T-cell (primary cell): ENCODE data around the gene ITGBL1. TPM values are rescaled to one million over a fixed set of nuclear protein-coding genes. Genes with fewer than 3 reads are reported as not detected.

ENCODE experiments used
- ATAC-seq, 4 experiments: fragments of 200-7000 bp in 3 of 4; fragments of 150-1000 bp in 1 of 4; cut with Tn5 transposase; replicated peaks in 1 of 4; 1 replicate in 3 of 4; 2 replicates in 1 of 4; pipeline ENCODE4 v1.10.0; 2021; ENCODE audit warnings: moderate library complexity in 3 of 4, mild to moderate bottlenecking in 2 of 4, moderate number of reproducible peaks in 1 of 4
- CTCF ChIA-PET, 2 donors: fragments of 300-600 bp; sonication (Branson Sonifier 250); formaldehyde crosslinking; loops; one replicate each; lab custom pipeline; 2022; ENCODE audit warnings: antibody characterized with exemption in 2 of 2; lab: Charles Lee
- POLR2A ChIA-PET, 2 donors: fragments of 300-600 bp; sonication (Branson Sonifier 250); formaldehyde crosslinking; loops; one replicate each; lab custom pipeline; 2022; ENCODE audit warnings: antibody characterized with exemption in 2 of 2; lab: Charles Lee
- DNase-seq, 35 experiments: peaks; one replicate each; pipeline versions ENCODE4 v3.0.0 to v3.0.0-alpha.2; 2013 to 2023
- H3K27ac ChIP-seq: one replicate; pipeline ENCODE4 v1.5.1; 2013; ENCODE audit warnings: low read length
- H3K27me3 ChIP-seq, 2 experiments: replicated peaks in 1 of 2; 1 replicate in 1 of 2; 2 replicates in 1 of 2; pipeline versions ENCODE4 v1.6.1 to v1.7.0; 2013; ENCODE audit warnings: low read length in 1 of 2, mixed read lengths in 1 of 2; ENCODE audit not compliant: control insufficient read depth in 2 of 2, insufficient read depth in 2 of 2; ENCODE audit errors: extremely low read depth in 1 of 2
- H3K36me3 ChIP-seq, 2 donors: 1 replicate in 1 of 2; 2 replicates in 1 of 2; pipeline versions ENCODE4 v1.6.1 to v1.7.0; 2013; ENCODE audit warnings: low read length in 1 of 2; ENCODE audit not compliant: control insufficient read depth in 2 of 2, insufficient read depth in 1 of 2; ENCODE audit errors: extremely low read depth in 1 of 2
- H3K4me1 ChIP-seq, 2 experiments: 1 replicate in 1 of 2; 2 replicates in 1 of 2; pipeline versions ENCODE4 v1.6.1 to v1.7.0; 2013; ENCODE audit warnings: low read length in 2 of 2, mixed read lengths in 1 of 2; ENCODE audit not compliant: insufficient read depth in 2 of 2, control insufficient read depth in 1 of 2; ENCODE audit errors: extremely low read depth in 1 of 2
- H3K4me3 ChIP-seq, 2 donors: 1 replicate in 1 of 2; 2 replicates in 1 of 2; pipeline versions ENCODE4 v1.5.1 to v1.7.0; 2013; ENCODE audit warnings: mild to moderate bottlenecking in 2 of 2, low read length in 1 of 2, moderate library complexity in 1 of 2; ENCODE audit not compliant: control insufficient read depth in 1 of 2; ENCODE audit errors: extremely low read depth in 1 of 2
- H3K9me3 ChIP-seq: 2 replicates; pipeline ENCODE4 v1.7.0; 2013
- H3K27ac Mint-ChIP-seq, 2 donors: one replicate each; pipeline ENCODE4 v1.8.0; 2020 to 2021; ENCODE audit warnings: mild to moderate bottlenecking in 2 of 2, mixed read lengths in 2 of 2
- H3K27me3 Mint-ChIP-seq, 2 donors: one replicate each; pipeline ENCODE4 v1.8.0; 2021 to 2022; ENCODE audit warnings: mixed read lengths in 2 of 2
- H3K36me3 Mint-ChIP-seq: one replicate; pipeline ENCODE4 v1.8.0; 2021; ENCODE audit warnings: mixed read lengths
- H3K4me1 Mint-ChIP-seq, 3 donors: one replicate each; pipeline ENCODE4 v1.8.0; 2020 to 2022; ENCODE audit warnings: mixed read lengths in 3 of 3, mild to moderate bottlenecking in 1 of 3
- H3K4me3 Mint-ChIP-seq, 3 donors: one replicate each; pipeline ENCODE4 v1.8.0; 2020 to 2022; ENCODE audit warnings: mild to moderate bottlenecking in 3 of 3, mixed read lengths in 3 of 3, moderate library complexity in 3 of 3
- H3K9me3 Mint-ChIP-seq, 3 donors: one replicate each; pipeline ENCODE4 v1.8.0; 2020 to 2022; ENCODE audit warnings: mixed read lengths in 3 of 3
- WGBS: methylation state at CpG from one replicate; pipeline ENCODE4 v1.1.5; 2013; ENCODE audit warnings: missing lambda C conversion rate; ENCODE audit not compliant: insufficient coverage; 5-methylcytosine and 5-hydroxymethylcytosine counted together
- total RNA-seq, 35 experiments: library from RNA in 6 of 35; stranded (reverse) in 6 of 35; fragments of 120-200 nt in 1 of 35; gene quantifications; one replicate each; pipeline versions ENCODE4 v1.2.1 to v1.2.4 and lab custom pipeline; 2013 to 2026

Gene ITGBL1
- total RNA-seq, 5 donors from 2014 or later (not counting 1 experiment from before 2014, with no cell fraction given) = not detected

- ATAC-seq = no peak
- Mint-ChIP-seq H3K36me3 (no peaks in the 10 kb centered on the region), H3K9me3 (no peaks in the 10 kb centered on the region), H3K27ac (no peak overlapping the region), H3K4me1 (no peaks in the 10 kb centered on the region), H3K4me3 (no peak overlapping the region), H3K27me3 (peaks cover 0 to 12% of the 10 kb centered on the region in 2 donors)
- Histone ChIP-seq H3K4me1 (no peaks in the 10 kb centered on the region), H3K4me3 (no peak overlapping the region), H3K36me3 (no peaks in the 10 kb centered on the region), H3K9me3 (no peaks in the 10 kb centered on the region), H3K27ac (no peak overlapping the region), H3K27me3 (no peaks in the 10 kb centered on the region)
- no peak for DNase-seq
- WGBS = no CpG with 5 or more reads among the region's 1 CpG
- POLR2A ChIA-PET = no interaction called here
- CTCF ChIA-PET = interaction anchor here in 1 of 2 donors (0.6 kb wide), 1 partner anchor 58 kb away, joined by 3 read pairs; no protein-coding TSS in a partner anchor
Measured at GRCh38 chr13:101486708-101487437, 34.4 kb downstream of the ITGBL1 start.

GRCh38 chr13:101487438-101487830, 35.0 kb downstream of the ITGBL1 start:
- no peaks in the 10 kb centered on the region for H3K9me3 Mint-ChIP-seq
- Histone ChIP-seq H3K4me1 (no peaks in the 10 kb centered on the region), H3K9me3 (no peaks in the 10 kb centered on the region), H3K27me3 (no peaks in the 10 kb centered on the region), H3K27ac (no peak overlapping the region), H3K4me3 (no peak overlapping the region), H3K36me3 (no peaks in the 10 kb centered on the region)
- no peak overlapping the region for H3K27ac Mint-ChIP-seq
- H3K4me1 Mint-ChIP-seq = no peaks in the 10 kb centered on the region
- H3K27me3 Mint-ChIP-seq = peaks cover 3 to 12% of the 10 kb centered on the region in 2 donors
- WGBS = 100% methylated on average over 3 of the region's 4 CpGs
- no peak for ATAC-seq
- no peak overlapping the region for H3K4me3 Mint-ChIP-seq
- no peak for DNase-seq
- ChIA-PET CTCF (no interaction called here), POLR2A (no interaction called here)
- H3K36me3 Mint-ChIP-seq = no peaks in the 10 kb centered on the region

GRCh38 chr13:101488734-101489133, 36.3 kb downstream of the ITGBL1 start:
- Mint-ChIP-seq H3K4me1 (no peaks in the 10 kb centered on the region), H3K27ac (no peak overlapping the region), H3K27me3 (peaks cover 5 to 16% of the 10 kb centered on the region in 2 donors), H3K36me3 (no peaks in the 10 kb centered on the region), H3K4me3 (no peak overlapping the region), H3K9me3 (no peaks in the 10 kb centered on the region)
- CTCF ChIA-PET = no interaction called here
- Histone ChIP-seq H3K36me3 (no peaks in the 10 kb centered on the region), H3K27me3 (no peaks in the 10 kb centered on the region), H3K9me3 (no peaks in the 10 kb centered on the region), H3K4me3 (no peak overlapping the region), H3K27ac (no peak overlapping the region), H3K4me1 (no peaks in the 10 kb centered on the region)
- no peak for DNase-seq
- no peak for ATAC-seq
- POLR2A ChIA-PET = interaction anchor here in 1 of 2 donors (0.5 kb wide), 1 partner anchor 127 kb away, joined by 8 read pairs; no protein-coding TSS in a partner anchor
- no CpG with 5 or more reads among the region's 1 CpG for WGBS

GRCh38 chr13:101489643-101490405, 37.3 kb downstream of the ITGBL1 start:
- H3K4me3 ChIP-seq = no peak overlapping the region
- no peak overlapping the region for H3K27ac ChIP-seq
- Mint-ChIP-seq H3K4me3 (no peak overlapping the region), H3K9me3 (no peaks in the 10 kb centered on the region), H3K27me3 (peaks cover 5 to 16% of the 10 kb centered on the region in 2 donors), H3K27ac (no peak overlapping the region), H3K36me3 (no peaks in the 10 kb centered on the region), H3K4me1 (no peaks in the 10 kb centered on the region)
- H3K36me3 ChIP-seq = no peaks in the 10 kb centered on the region
- ChIA-PET POLR2A (no interaction called here), CTCF (no interaction called here)
- no peak for ATAC-seq
- H3K27me3 ChIP-seq = no peaks in the 10 kb centered on the region
- no peaks in the 10 kb centered on the region for H3K4me1 ChIP-seq
- no peak for DNase-seq
- no CpG with 5 or more reads among the region's 3 CpGs for WGBS
- H3K9me3 ChIP-seq = no peaks in the 10 kb centered on the region

GRCh38 chr13:101490406-101491015, 38.0 kb downstream of the ITGBL1 start:
- H3K36me3 Mint-ChIP-seq = no peaks in the 10 kb centered on the region
- peaks cover 6 to 12% of the 10 kb centered on the region in 2 donors for H3K27me3 Mint-ChIP-seq
- no peak for DNase-seq
- no peaks in the 10 kb centered on the region for H3K4me1 Mint-ChIP-seq
- no peaks in the 10 kb centered on the region for H3K4me1 ChIP-seq
- H3K9me3 ChIP-seq = no peaks in the 10 kb centered on the region
- H3K4me3 Mint-ChIP-seq = no peak overlapping the region
- ChIA-PET CTCF (no interaction called here), POLR2A (no interaction called here)
- H3K27me3 ChIP-seq = no peaks in the 10 kb centered on the region
- H3K27ac Mint-ChIP-seq = no peak overlapping the region
- H3K4me3 ChIP-seq = no peak overlapping the region
- H3K9me3 Mint-ChIP-seq = no peaks in the 10 kb centered on the region
- ATAC-seq = no peak
- H3K27ac ChIP-seq = no peak overlapping the region
- no peaks in the 10 kb centered on the region for H3K36me3 ChIP-seq

- H3K27me3 Mint-ChIP-seq = peaks cover 6 to 12% of the 10 kb centered on the region in 2 donors
- H3K27ac Mint-ChIP-seq = no peak overlapping the region
- no peaks in the 10 kb centered on the region for H3K4me1 Mint-ChIP-seq
- no peaks in the 10 kb centered on the region for H3K36me3 ChIP-seq
- H3K27ac ChIP-seq = no peak overlapping the region
- no peaks in the 10 kb centered on the region for H3K36me3 Mint-ChIP-seq
- 93% methylated on average over 2 of the region's 3 CpGs for WGBS
- H3K9me3 Mint-ChIP-seq = no peaks in the 10 kb centered on the region
- CTCF ChIA-PET = no interaction called here
- H3K27me3 ChIP-seq = no peaks in the 10 kb centered on the region
- POLR2A ChIA-PET = no interaction called here
- no peak for ATAC-seq
- no peaks in the 10 kb centered on the region for H3K9me3 ChIP-seq
- H3K4me1 ChIP-seq = no peaks in the 10 kb centered on the region
- no peak overlapping the region for H3K4me3 ChIP-seq
- DNase-seq = no peak
- no peak overlapping the region for H3K4me3 Mint-ChIP-seq
Measured at GRCh38 chr13:101492251-101492910, 39.9 kb downstream of the ITGBL1 start.
